AG04449 (cell line): ENCODE results near the gene RHEB.

ENCODE experiments used
- CTCF ChIA-PET: fragments of 350-600 bp; formaldehyde crosslinking; extraction: SDS; loops from one replicate; lab custom pipeline; 2021; ENCODE audit warnings: antibody characterized with exemption; lab: Yijun Ruan, JAX
- POLR2A ChIA-PET: fragments of 400-600, 350-600 bp; formaldehyde crosslinking; extraction: SDS; loops from one replicate; lab custom pipeline; 2020; ENCODE audit warnings: antibody characterized with exemption, inconsistent platforms; lab: Yijun Ruan, JAX
- DNase-seq: peaks from one replicate; pipeline ENCODE4 v3.0.0-alpha.2; 2010; ENCODE audit warnings: low read depth, low spot score
- H3K4me3 ChIP-seq: 2 replicates; pipeline ENCODE4 v1.5.1; 2011; ENCODE audit warnings: low read depth, mild to moderate bottlenecking, control low read depth, low read length
- TF ChIP-seq, protein P1 (sequence below): IDR thresholded peaks from one replicate; pipeline ENCODE4 v1.5.1; 2011; ENCODE audit warnings: mild to moderate bottlenecking, moderate library complexity, low read length, control low read depth, inconsistent platforms; ENCODE audit not compliant: insufficient read depth; ENCODE audit errors: missing control alignments

Gene RHEB

DNA sequence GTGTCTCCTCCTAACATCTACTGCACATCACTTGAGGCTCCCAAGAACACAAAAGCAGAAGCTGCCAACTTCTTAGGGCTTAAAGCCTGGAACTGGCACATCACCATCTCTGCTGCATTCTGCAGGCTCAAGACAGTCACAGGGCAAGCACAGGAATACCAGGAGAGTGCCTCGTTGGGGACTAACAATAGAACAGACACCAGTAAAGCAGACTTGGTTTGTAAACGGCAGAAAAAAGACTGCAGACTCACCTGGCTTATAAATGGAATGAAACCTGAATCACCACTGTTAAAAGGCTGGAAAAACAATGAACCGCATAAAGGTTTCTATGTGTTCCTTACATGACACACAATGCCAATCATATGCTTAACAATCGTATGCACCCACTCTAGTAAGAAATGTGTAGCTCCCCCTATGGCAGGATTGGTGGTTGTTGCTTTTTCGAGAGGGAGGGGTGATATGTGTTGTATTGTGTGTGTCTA lies 12.8 kb downstream of the RHEB start:
- ChIA-PET CTCF (interaction anchor here (1.8 kb wide), 1 partner anchor 9 kb away, joined by 5 read pairs; no protein-coding TSS in a partner anchor), POLR2A (interaction anchor here (0.6 kb wide), 1 partner anchor 119 kb away, joined by 3 read pairs; no protein-coding TSS in a partner anchor)
- DNase-seq: no peak
- H3K4me3 ChIP-seq: no peak overlapping the region
- TF ChIP-seq, protein P1, sequence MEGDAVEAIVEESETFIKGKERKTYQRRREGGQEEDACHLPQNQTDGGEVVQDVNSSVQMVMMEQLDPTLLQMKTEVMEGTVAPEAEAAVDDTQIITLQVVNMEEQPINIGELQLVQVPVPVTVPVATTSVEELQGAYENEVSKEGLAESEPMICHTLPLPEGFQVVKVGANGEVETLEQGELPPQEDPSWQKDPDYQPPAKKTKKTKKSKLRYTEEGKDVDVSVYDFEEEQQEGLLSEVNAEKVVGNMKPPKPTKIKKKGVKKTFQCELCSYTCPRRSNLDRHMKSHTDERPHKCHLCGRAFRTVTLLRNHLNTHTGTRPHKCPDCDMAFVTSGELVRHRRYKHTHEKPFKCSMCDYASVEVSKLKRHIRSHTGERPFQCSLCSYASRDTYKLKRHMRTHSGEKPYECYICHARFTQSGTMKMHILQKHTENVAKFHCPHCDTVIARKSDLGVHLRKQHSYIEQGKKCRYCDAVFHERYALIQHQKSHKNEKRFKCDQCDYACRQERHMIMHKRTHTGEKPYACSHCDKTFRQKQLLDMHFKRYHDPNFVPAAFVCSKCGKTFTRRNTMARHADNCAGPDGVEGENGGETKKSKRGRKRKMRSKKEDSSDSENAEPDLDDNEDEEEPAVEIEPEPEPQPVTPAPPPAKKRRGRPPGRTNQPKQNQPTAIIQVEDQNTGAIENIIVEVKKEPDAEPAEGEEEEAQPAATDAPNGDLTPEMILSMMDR: no peak

DNA sequence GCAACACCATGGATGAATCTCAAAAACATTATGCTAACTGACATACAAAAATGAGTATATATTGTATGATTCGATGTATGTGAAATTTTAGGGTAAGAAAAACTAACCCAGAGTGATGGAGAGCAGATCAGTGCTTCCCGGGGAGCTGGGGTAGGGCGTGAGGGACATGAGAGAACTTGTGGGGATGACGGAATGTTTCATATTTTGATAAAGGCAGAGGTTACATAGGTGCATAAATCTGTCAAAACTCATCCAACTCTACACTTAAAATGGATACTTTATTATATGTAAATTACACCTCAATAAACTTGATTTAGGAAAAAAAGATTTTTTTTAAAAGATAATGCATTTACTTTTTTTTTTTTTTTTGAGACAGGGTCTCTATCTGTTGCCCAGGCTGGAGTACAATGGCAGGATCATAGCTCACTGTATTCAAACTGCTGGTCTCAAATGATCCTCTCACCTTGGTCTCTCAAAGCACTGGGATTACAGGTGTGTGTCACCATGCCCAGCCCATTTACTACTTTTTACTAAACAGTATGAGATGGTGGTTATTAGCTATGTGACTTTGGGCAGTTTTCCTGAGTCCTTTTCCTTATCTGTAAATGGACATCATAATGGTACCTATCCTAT lies 13.7 kb downstream of the RHEB start:
- no peak for DNase-seq
- ChIA-PET CTCF (interaction anchor here (0.9 to 1.8 kb wide), 3 partner anchors 10 to 251 kb away, joined by 3 to 5 read pairs (median 4); no protein-coding TSS in a partner anchor), POLR2A (no interaction called here)
- no peak overlapping the region for H3K4me3 ChIP-seq
- TF ChIP-seq, protein P1: no peak

DNA sequence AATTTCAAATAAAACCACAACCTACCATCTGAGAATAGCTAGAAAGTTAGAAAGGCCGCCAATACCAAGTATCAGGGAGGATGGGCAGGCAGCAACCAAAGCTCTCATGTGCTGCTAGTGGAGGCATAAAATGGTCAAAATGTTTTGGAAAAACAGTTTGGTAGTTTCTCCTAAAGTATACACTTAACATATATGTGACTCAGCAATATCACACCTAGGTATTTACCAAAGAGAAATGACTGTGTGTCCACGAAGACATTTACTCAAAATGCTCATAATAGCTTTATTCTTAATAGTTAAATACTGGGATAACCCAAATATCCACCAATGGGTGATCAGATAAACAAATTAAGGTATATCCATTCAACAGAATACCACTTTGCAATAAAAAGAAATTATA lies 14.3 kb downstream of the RHEB start:
- no peak for DNase-seq
- ChIA-PET CTCF (interaction anchor here (0.7 to 1.2 kb wide), 3 partner anchors 8 to 252 kb away, joined by 3 to 4 read pairs (median 3); no protein-coding TSS in a partner anchor), POLR2A (no interaction called here)
- TF ChIP-seq, protein P1: no peak
- H3K4me3 ChIP-seq: no peak overlapping the region

DNA sequence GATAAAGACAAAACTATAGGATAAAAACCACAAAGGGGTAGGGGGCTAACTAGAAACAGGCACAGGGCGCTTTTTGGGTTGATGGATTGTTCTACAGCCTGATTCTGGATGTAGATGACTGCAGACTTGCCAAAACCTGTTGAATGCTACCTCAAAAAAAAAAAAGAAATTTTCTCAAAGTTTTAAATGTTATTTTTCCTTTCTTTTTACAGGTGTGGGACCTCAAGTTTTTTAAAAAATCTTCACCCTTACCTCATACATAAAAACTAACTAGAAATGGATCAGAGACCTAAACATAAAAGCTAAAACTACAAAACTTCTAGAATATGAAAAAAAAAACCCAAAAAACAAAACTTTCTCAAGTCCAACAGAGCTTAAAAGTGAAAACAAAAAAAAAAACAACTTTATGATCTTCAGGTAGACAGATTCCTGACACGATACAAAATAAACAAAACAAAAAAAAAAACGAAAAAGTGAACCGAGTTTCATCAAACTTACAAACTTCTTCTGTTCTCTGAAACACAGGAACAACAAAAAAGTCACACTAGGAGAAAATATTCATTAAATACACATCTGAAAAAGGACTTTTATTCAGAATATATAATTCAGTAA lies 14.9 kb downstream of the RHEB start:
- no peak overlapping the region for H3K4me3 ChIP-seq
- no peak for DNase-seq
- TF ChIP-seq, protein P1: no peak
- POLR2A ChIA-PET: no interaction called here
- CTCF ChIA-PET: interaction anchor here (0.7 to 1.2 kb wide), 3 partner anchors 9 to 253 kb away, joined by 3 to 4 read pairs (median 3); no protein-coding TSS in a partner anchor

DNA sequence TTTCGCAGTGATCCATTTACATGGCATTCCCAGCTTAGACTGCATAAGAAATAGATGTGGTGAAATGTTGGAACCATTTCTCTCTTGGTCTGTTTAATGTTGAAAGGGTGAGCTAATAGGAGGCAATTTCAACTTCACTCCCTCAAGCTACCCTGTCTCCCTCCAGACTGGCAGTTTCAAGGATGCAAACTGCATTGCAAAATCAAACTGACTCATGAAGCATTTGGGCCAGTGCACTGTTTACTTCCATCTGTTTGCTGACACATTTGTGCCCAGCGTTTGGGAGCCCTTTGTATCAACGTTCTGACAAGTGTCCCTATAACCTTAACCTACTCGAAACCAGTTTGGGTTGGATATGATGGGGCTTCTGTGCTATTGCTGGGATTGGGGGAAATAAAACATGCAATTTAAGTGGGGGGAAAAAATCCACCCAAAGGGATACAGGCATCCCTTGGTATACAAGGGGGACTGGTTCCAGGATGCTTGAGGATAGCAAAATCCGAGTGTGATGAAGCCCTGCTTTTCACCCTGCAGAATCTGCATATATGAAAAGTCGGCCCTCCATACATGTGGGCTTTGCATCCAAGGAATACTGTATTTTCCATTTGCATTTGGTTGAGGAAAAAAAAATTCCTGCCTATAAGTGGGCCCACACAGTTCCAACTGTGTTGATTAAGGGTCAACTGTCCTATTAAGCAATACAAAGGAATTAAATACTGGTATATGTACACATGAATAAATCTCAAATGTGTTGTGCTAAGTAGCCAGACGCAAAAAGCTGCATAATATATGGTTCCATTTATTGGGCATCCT lies 15.6 kb downstream of the RHEB start:
- TF ChIP-seq, protein P1: no peak
- DNase-seq: peak; percentile 67
- CTCF ChIA-PET: interaction anchor here (0.7 kb wide), 1 partner anchor 9 kb away, joined by 3 read pairs; no protein-coding TSS in a partner anchor
- POLR2A ChIA-PET: interaction anchor here (1.5 kb wide), 1 partner anchor 16 kb away, joined by 5 read pairs; the partner anchor contains the start of gene RHEB
- H3K4me3 ChIP-seq: no peak overlapping the region

DNA sequence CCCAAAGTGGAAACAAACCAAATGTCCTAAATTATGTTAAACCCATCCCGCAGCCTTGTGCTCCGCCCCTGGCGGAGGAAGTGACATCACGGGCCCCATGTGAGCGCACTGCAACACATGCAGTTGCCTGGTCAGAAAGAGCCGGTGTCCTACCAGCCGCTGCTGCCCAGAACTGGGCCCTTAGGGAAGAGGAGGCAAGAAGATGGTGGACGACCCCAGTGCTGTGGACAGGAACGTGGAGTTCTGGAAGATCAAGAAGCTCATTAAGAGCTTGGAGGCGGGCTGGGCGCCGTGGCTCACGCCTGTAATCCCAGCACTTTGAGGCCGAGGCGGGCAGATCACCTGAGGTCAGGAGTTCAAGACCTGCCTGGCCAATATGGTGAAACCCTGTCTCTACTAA lies 18.0 kb downstream of the RHEB start:
- ChIA-PET CTCF (no interaction called here), POLR2A (no interaction called here)
- no peak for DNase-seq
- no peak overlapping the region for H3K4me3 ChIP-seq
- TF ChIP-seq, protein P1: no peak
